Caco-2 (cell line): ENCODE data around the gene CC2D2A. TPM values are rescaled to one million over a fixed set of nuclear protein-coding genes. Genes with fewer than 3 reads are reported as not detected.

Source experiments
- BruUV-seq: library from RNA; stranded (reverse); fragments of 400-500 nt; replicated peaks from 2 replicates; lab custom pipeline; 2021; lab: Mats Ljungman, UMichigan
- CTCF ChIA-PET: fragments of 300-600 bp; sonication (Branson Sonifier 250); formaldehyde crosslinking; loops from one replicate; lab custom pipeline; 2022; ENCODE audit warnings: antibody characterized with exemption; lab: Charles Lee
- POLR2A ChIA-PET: fragments of 300-600 bp; sonication (Branson Sonifier 250); formaldehyde crosslinking; loops from one replicate; lab custom pipeline; 2022; ENCODE audit warnings: antibody characterized with exemption; lab: Charles Lee
- DNase-seq, 2 experiments: peaks; one replicate each; pipeline versions ENCODE4 v3.0.0 to v3.0.0-alpha.2; 2020 to 2022
- H3K27me3 ChIP-seq: replicated peaks from 2 replicates; pipeline ENCODE4 v1.6.0; 2011; ENCODE audit warnings: low read length; ENCODE audit not compliant: control insufficient read depth, insufficient read depth
- H3K36me3 ChIP-seq: 2 replicates; pipeline ENCODE4 v1.5.1; 2011; ENCODE audit warnings: low read length; ENCODE audit not compliant: control insufficient read depth, insufficient read depth
- H3K4me1 ChIP-seq: fragments of 250-450 bp; sonication (Bioruptor Pico); 2 replicates; pipeline ENCODE4 v1.5.1; 2020; ENCODE audit warnings: mild to moderate bottlenecking
- H3K4me3 ChIP-seq: 2 replicates; pipeline ENCODE4 v1.5.1; 2011; ENCODE audit warnings: low read depth, mild to moderate bottlenecking, control low read depth, low read length
- H3K9me3 ChIP-seq: fragments of 250-450 bp; sonication (Bioruptor Pico); 2 replicates; pipeline ENCODE4 v1.5.1; 2020; ENCODE audit warnings: mild to moderate bottlenecking, moderate library complexity
- H3K27ac Mint-ChIP-seq: one replicate; pipeline ENCODE4 v1.8.0; 2022; ENCODE audit warnings: mixed read lengths; ENCODE audit not compliant: unreplicated experiment
- H3K27me3 Mint-ChIP-seq: one replicate; pipeline ENCODE4 v1.8.0; 2022; ENCODE audit warnings: mixed read lengths; ENCODE audit not compliant: insufficient read depth, unreplicated experiment
- H3K36me3 Mint-ChIP-seq: one replicate; pipeline ENCODE4 v1.8.0; 2022; ENCODE audit warnings: mild to moderate bottlenecking, mixed read lengths; ENCODE audit not compliant: insufficient read depth, unreplicated experiment
- H3K4me1 Mint-ChIP-seq: one replicate; pipeline ENCODE4 v1.8.0; 2022; ENCODE audit warnings: low read depth, mixed read lengths; ENCODE audit not compliant: unreplicated experiment
- H3K4me3 Mint-ChIP-seq: one replicate; pipeline ENCODE4 v1.8.0; 2022; ENCODE audit warnings: mild to moderate bottlenecking, moderate library complexity, mixed read lengths; ENCODE audit not compliant: unreplicated experiment
- H3K9me3 Mint-ChIP-seq: one replicate; pipeline ENCODE4 v1.8.0; 2022; ENCODE audit warnings: mixed read lengths; ENCODE audit not compliant: unreplicated experiment
- intact Hi-C: fragments of 100-400 bp; cut with micrococcal nuclease; formaldehyde crosslinking; loops from one replicate; pipeline ENCODE4 v1.10.0; 2022; ENCODE audit not compliant: unreplicated experiment
- total RNA-seq: library from RNA; stranded (reverse); gene quantifications from 2 replicates; pipeline ENCODE4 v1.2.3, GENCODE V29; 2022
- TF ChIP-seq, protein P1 (sequence below), 2 experiments: fragments of 200-600 bp in 1 of 2; IDR thresholded peaks; 1 replicate in 1 of 2; 2 replicates in 1 of 2; pipeline versions ENCODE4 v1.5.1 to v1.8.0; 2011 to 2022; ENCODE audit warnings: antibody characterized with exemption in 1 of 2, control low read depth in 1 of 2, inconsistent platforms in 1 of 2, low read depth in 1 of 2, low read length in 1 of 2, mild to moderate bottlenecking in 1 of 2, moderate library complexity in 1 of 2; ENCODE audit not compliant: insufficient read depth in 1 of 2, severe bottlenecking in 1 of 2, unreplicated experiment in 1 of 2

The CC2D2A gene
- total RNA-seq, 1 experiment from 2014 or later, result 12.3 TPM

DNA sequence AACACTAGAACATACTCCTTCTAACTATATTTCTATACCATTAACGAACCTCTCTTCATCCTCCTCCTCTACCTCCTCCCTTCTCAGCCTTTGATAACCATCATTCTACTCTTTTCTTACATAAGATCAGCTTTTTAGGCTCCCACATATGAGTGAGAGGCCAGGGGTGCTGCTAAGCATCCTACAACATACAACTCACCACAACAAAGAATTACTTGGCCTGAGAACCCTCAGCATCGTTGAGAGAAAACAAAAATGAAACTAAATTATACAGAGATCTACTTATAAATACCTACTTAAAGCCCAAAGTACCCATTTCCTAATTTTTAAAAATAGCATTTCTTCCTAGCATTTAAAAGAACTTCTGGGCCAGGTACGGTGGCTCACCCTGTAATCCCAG lies 77.7 kb downstream of the CC2D2A start:
- Histone ChIP-seq H3K4me3 (no peak overlapping the region), H3K9me3 (no peaks in the 10 kb centered on the region), H3K27me3 (no peaks in the 10 kb centered on the region), H3K4me1 (peaks cover 8% of the 10 kb centered on the region), H3K36me3 (no peaks in the 10 kb centered on the region)
- Mint-ChIP-seq H3K4me1 (peaks cover 11% of the 10 kb centered on the region), H3K9me3 (no peaks in the 10 kb centered on the region), H3K27ac (no peak overlapping the region), H3K4me3 (no peak overlapping the region), H3K27me3 (no peaks in the 10 kb centered on the region), H3K36me3 (peaks cover 9% of the 10 kb centered on the region)
- TF ChIP-seq, protein P1, sequence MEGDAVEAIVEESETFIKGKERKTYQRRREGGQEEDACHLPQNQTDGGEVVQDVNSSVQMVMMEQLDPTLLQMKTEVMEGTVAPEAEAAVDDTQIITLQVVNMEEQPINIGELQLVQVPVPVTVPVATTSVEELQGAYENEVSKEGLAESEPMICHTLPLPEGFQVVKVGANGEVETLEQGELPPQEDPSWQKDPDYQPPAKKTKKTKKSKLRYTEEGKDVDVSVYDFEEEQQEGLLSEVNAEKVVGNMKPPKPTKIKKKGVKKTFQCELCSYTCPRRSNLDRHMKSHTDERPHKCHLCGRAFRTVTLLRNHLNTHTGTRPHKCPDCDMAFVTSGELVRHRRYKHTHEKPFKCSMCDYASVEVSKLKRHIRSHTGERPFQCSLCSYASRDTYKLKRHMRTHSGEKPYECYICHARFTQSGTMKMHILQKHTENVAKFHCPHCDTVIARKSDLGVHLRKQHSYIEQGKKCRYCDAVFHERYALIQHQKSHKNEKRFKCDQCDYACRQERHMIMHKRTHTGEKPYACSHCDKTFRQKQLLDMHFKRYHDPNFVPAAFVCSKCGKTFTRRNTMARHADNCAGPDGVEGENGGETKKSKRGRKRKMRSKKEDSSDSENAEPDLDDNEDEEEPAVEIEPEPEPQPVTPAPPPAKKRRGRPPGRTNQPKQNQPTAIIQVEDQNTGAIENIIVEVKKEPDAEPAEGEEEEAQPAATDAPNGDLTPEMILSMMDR (IDR thresholded peaks at IDR 0.05; ENCODE audit: insufficient read depth in 1 of 2, low read depth in 1 of 2, low read length in 1 of 2, severe bottlenecking in 1 of 2, unreplicated experiment in 1 of 2), result no peak
- DNase-seq, result no peak
- ChIA-PET POLR2A (no interaction called here), CTCF (no interaction called here)
- BruUV-seq, result no TSS peak
- intact Hi-C loops, result no loop called here

DNA sequence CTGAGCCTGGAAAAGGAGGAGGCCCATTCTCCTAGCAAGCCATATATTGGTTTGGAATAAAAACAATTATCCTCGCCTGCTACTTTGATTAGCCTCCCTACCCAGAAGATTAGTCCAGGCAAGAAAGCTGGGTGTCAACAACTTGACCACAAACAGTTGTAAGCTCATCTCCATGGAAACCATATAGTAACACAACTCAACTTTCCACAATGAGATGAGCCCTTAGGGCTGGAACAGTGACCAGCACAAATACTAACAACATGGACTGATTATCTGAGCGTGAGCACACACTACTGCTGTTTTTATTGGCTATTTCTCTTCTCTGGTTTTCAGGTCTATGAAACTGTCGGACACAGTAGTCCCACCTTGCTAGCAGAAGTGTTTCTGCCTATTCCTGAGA lies 80.8 kb downstream of the CC2D2A start:
- TF ChIP-seq, protein P1 (IDR thresholded peaks at IDR 0.05; ENCODE audit: insufficient read depth in 1 of 2, low read depth in 1 of 2, low read length in 1 of 2, severe bottlenecking in 1 of 2, unreplicated experiment in 1 of 2), result no peak
- peaks cover 14% of the 10 kb centered on the region for H3K4me1 Mint-ChIP-seq
- Histone ChIP-seq H3K4me1 (peaks cover 12% of the 10 kb centered on the region), H3K9me3 (no peaks in the 10 kb centered on the region), H3K4me3 (no peak overlapping the region), H3K27me3 (no peaks in the 10 kb centered on the region), H3K36me3 (no peaks in the 10 kb centered on the region; the same call in 1 of the 2 replicates)
- H3K9me3 Mint-ChIP-seq, result no peaks in the 10 kb centered on the region
- no peak for DNase-seq
- BruUV-seq, result no TSS peak
- intact Hi-C loops, result no loop called here
- no peaks in the 10 kb centered on the region for H3K27me3 Mint-ChIP-seq
- CTCF ChIA-PET, result no interaction called here
- POLR2A ChIA-PET, result no interaction called here
- no peak overlapping the region for H3K4me3 Mint-ChIP-seq
- H3K27ac Mint-ChIP-seq, result no peak overlapping the region
- peaks cover 9% of the 10 kb centered on the region for H3K36me3 Mint-ChIP-seq

DNA sequence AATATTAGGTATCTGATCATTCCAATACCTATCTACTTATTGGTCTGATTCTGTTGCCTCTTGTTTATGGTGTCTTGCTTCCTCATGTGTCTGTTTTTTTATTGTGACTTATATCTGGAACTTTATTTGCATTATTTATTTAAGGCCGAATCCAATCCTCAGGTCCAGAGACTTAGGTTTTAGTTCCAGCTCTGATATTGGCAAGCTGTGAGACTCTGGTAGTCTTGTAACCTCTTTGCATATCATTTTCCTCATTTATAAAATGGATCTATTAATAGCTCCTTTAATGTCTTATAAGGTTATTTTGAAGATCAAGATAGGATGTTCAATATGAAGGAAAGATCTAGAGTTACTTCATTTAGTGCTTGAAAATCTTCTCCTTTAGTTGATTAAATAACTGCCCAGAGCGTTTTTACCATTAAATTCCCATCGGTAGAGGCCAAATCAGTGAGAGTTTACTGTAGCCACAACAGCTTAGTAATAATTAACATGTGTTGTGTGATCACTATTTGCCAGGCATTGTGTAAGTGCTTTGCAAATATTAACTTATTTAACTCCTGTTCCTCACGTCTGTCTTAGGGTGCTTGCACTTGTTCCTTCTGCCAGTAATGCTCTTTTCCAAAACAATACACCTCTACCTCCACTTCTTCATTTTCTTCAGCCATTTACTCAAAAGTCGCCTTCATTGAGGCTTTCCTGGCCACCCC lies 82.2 kb downstream of the CC2D2A start:
- POLR2A ChIA-PET, result no interaction called here
- no peaks in the 10 kb centered on the region for H3K27me3 Mint-ChIP-seq
- CTCF ChIA-PET, result no interaction called here
- Histone ChIP-seq H3K4me3 (no peak overlapping the region), H3K9me3 (no peaks in the 10 kb centered on the region), H3K27me3 (no peaks in the 10 kb centered on the region), H3K36me3 (no peaks in the 10 kb centered on the region; the same call in 1 of the 2 replicates), H3K4me1 (peaks cover 12% of the 10 kb centered on the region)
- peaks cover 6% of the 10 kb centered on the region for H3K36me3 Mint-ChIP-seq
- H3K4me3 Mint-ChIP-seq, result no peak overlapping the region
- no TSS peak for BruUV-seq
- H3K4me1 Mint-ChIP-seq, result peaks cover 8% of the 10 kb centered on the region
- H3K9me3 Mint-ChIP-seq, result no peaks in the 10 kb centered on the region
- peak in 1 of 2 experiments; percentile 12 for DNase-seq
- H3K27ac Mint-ChIP-seq, result no peak overlapping the region
- intact Hi-C loops, result no loop called here
- TF ChIP-seq, protein P1 (IDR thresholded peaks at IDR 0.05; ENCODE audit: insufficient read depth in 1 of 2, low read depth in 1 of 2, low read length in 1 of 2, severe bottlenecking in 1 of 2, unreplicated experiment in 1 of 2), result no peak
